ENCODE measurements around the gene RSPH10B.
"Not testable (repeated sequence)": the region's sequence is repeated elsewhere in the genome, so short reads cannot be mapped to it uniquely, and the experiment has no call there.

The RSPH10B gene

GRCh38 chr7:5926263-5926870 is 44.1 kb downstream of the RSPH10B start:
- DNase-seq (ENCODE audit: low read depth, low spot score): not testable (repeated sequence)

GRCh38 chr7:5924630-5925029 is 45.9 kb downstream of the RSPH10B start:
- not testable (repeated sequence) for DNase-seq (ENCODE audit: low read depth, low spot score)

- not testable (repeated sequence) for DNase-seq (ENCODE audit: low read depth, low spot score)
Measured at GRCh38 chr7:5924180-5924579, 46.3 kb downstream of the RSPH10B start.

- DNase-seq (ENCODE audit: low read depth, low spot score): not testable (repeated sequence)
Measured at GRCh38 chr7:5916529-5916928, 54.0 kb downstream of the RSPH10B start.

GRCh38 chr7:5908835-5909234 is 61.7 kb downstream of the RSPH10B start:
- not testable (repeated sequence) for DNase-seq (ENCODE audit: low read depth, low spot score)

- DNase-seq (ENCODE audit: low read depth, low spot score): not testable (repeated sequence)
Measured at GRCh38 chr7:5904726-5905125, 65.8 kb downstream of the RSPH10B start.

- not testable (repeated sequence) for DNase-seq (ENCODE audit: low read depth, low spot score)
Measured at GRCh38 chr7:5903002-5903401, 67.5 kb downstream of the RSPH10B start.

GRCh38 chr7:5898480-5899224 is 71.8 kb downstream of the RSPH10B start, which contains the start of gene CCZ1:
CCZ1 (plus strand) TSS chr7:5898733; CDS start chr7:5898800, 67 bp downstream.
- not testable (repeated sequence) for DNase-seq (ENCODE audit: low read depth, low spot score)

GRCh38 chr7:5897369-5897919 is 73.0 kb downstream of the RSPH10B start:
- not testable (repeated sequence) for DNase-seq (ENCODE audit: low read depth, low spot score)

- no peak for DNase-seq (ENCODE audit: low read depth, low spot score)
Measured at GRCh38 chr7:5892498-5892897, 78.0 kb downstream of the RSPH10B start.

- DNase-seq (ENCODE audit: low read depth, low spot score): not testable (repeated sequence)
Measured at GRCh38 chr7:5890244-5890643, 80.2 kb downstream of the RSPH10B start.

GRCh38 chr7:5888021-5888420 is 82.5 kb downstream of the RSPH10B start:
- not testable (repeated sequence) for DNase-seq (ENCODE audit: low read depth, low spot score)

- DNase-seq (ENCODE audit: low read depth, low spot score): not testable (repeated sequence)
Measured at GRCh38 chr7:5884431-5884830, 86.1 kb downstream of the RSPH10B start.

- not testable (repeated sequence) for DNase-seq (ENCODE audit: low read depth, low spot score)
Measured at GRCh38 chr7:5880106-5880505, 90.4 kb downstream of the RSPH10B start.

- DNase-seq (ENCODE audit: low read depth, low spot score): not testable (repeated sequence)
Measured at GRCh38 chr7:5879591-5879990, 90.9 kb downstream of the RSPH10B start.

All from iPS DF 19.7 (cell line).